Body of pancreas (tissue), 4 donors: ENCODE measurements around the gene GSS. TPM values are rescaled to one million over a fixed set of nuclear protein-coding genes. Genes with fewer than 3 reads are reported as not detected.

Experiments used
- ATAC-seq: fragments of 150-250 bp; one replicate; pipeline ENCODE4 v1.9.1; 2016
- DNase-seq, 4 donors: peaks; one replicate each; pipeline ENCODE4 v3.0.0-alpha.2; 2019
- H3K27ac ChIP-seq, 4 donors: fragments of 200-600 bp; sonication (generic); 1 replicate in 3 of 4; 2 replicates in 1 of 4; pipeline versions ENCODE4 v1.5.1 to v1.6.1; 2016 to 2019; ENCODE audit warnings: mild to moderate bottlenecking in 1 of 4, mixed read lengths in 1 of 4, moderate library complexity in 1 of 4
- H3K27me3 ChIP-seq, 2 donors: fragments of 200-600 bp; sonication (generic); one replicate each; pipeline ENCODE4 v1.6.0; 2016; ENCODE audit warnings: mild to moderate bottlenecking in 1 of 2
- H3K36me3 ChIP-seq, 2 donors: fragments of 200-600 bp; sonication (generic); replicated peaks in 1 of 2; 2 replicates each; pipeline ENCODE4 v1.5.1; 2016; ENCODE audit warnings: low read depth in 2 of 2; ENCODE audit not compliant: insufficient read depth in 1 of 2
- H3K4me1 ChIP-seq: fragments of 200-600 bp; sonication (generic); one replicate; pipeline ENCODE4 v1.6.0; 2016
- H3K4me3 ChIP-seq, 2 donors: fragments of 200-600 bp; sonication (generic); 1 replicate in 1 of 2; 2 replicates in 1 of 2; pipeline ENCODE4 v1.5.1; 2016 to 2019
- H3K9me3 ChIP-seq, 3 donors: fragments of 200-600 bp; sonication (generic); 1 replicate in 2 of 3; 2 replicates in 1 of 3; pipeline ENCODE4 v1.5.1; 2016
- CTCF ChIP-seq, 7 experiments: fragments of 450-650 bp in 4 of 7; fragments of 200-600 bp in 3 of 7; sonication (generic) in 3 of 7; IDR thresholded peaks; one replicate each; pipeline ENCODE4 v1.5.1; 2016 to 2019; ENCODE audit warnings: antibody characterized with exemption in 7 of 7
- POLR2A ChIP-seq, 3 donors: fragments of 450-650 bp; IDR thresholded peaks; one replicate each; pipeline ENCODE4 v1.6.1; 2016; ENCODE audit warnings: antibody characterized with exemption in 3 of 3, mild to moderate bottlenecking in 2 of 3
- WGBS, 2 donors: methylation state at CpG; one replicate each; pipeline ENCODE4 v1.1.5; 2017; 5-methylcytosine and 5-hydroxymethylcytosine counted together
- intact Hi-C: fragments of 100-400 bp; cut with DNase I; formaldehyde crosslinking; loops from one replicate; pipeline ENCODE4 v1.15.1; 2023
- total RNA-seq, 2 donors: library from RNA; depleted of rRNA; stranded (reverse); fragments of >200 nt; gene quantifications; one replicate each; pipeline ENCODE4 v1.1.0, GENCODE V29; 2016

Gene GSS
- total RNA-seq, 2 donors from 2014 or later, result 24.6 to 33.0 TPM

GRCh38 chr20:34986311-34987287 is 31.0 kb upstream of the GSS start:
- Histone ChIP-seq H3K4me1 (no peaks in the 10 kb centered on the region), H3K4me3 (no peak overlapping the region), H3K27me3 (peaks cover 0 to 16% of the 10 kb centered on the region in 2 donors), H3K36me3 (no peaks in the 10 kb centered on the region), H3K9me3 (no peaks in the 10 kb centered on the region), H3K27ac (no peak overlapping the region)
- intact Hi-C loops, result no loop called here
- TF ChIP-seq CTCF (IDR thresholded peaks at IDR 0.05) (no peak), POLR2A (IDR thresholded peaks at IDR 0.05) (no peak)
- ATAC-seq, result no peak
- no peak for DNase-seq
- WGBS, 2 donors, result 63% methylated on average over 14 to 24 of the region's 24 CpGs

- Histone ChIP-seq H3K27me3 (peaks cover 0 to 16% of the 10 kb centered on the region in 2 donors), H3K4me3 (no peak overlapping the region), H3K27ac (no peak overlapping the region), H3K9me3 (no peaks in the 10 kb centered on the region), H3K36me3 (no peaks in the 10 kb centered on the region), H3K4me1 (no peaks in the 10 kb centered on the region)
- no peak for ATAC-seq
- DNase-seq, result no peak
- intact Hi-C loops, result no loop called here
- whole genome bisulfite sequencing, 2 donors, result 58 to 65% methylated on average over 6 to 25 of the region's 25 CpGs
- no peak for TF ChIP-seq CTCF (IDR thresholded peaks at IDR 0.05)
Observed at GRCh38 chr20:34985461-34986310, 30.1 kb upstream of the GSS start.

DNA sequence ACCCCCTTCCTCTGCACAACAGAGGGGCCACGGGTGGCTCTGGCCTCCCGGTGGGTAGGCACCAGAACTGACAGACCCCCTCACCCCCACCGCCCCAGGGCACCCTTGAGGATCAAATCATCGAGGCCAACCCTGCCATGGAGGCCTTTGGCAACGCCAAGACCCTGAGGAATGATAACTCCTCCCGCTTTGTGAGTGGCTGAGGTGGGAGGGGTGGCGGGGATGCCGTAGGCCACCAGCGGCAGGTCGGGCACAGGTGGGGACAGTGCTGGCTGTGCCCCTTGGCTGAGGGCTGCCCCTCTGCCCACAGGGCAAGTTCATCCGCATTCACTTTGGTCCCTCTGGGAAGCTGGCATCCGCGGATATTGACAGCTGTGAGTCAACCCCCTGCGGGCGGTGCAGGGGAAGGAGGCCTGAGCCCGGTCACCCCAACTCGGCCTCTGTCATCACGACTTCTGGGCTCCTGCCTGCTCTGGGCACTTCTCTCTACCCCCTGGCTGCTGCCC is 29.2 kb upstream of the GSS start:
- intact Hi-C loops, result no loop called here
- ATAC-seq (no peak), DNase-seq (no peak)

More for the DNA sequence above, 29.2 kb upstream of the GSS start:
- Histone ChIP-seq H3K36me3 (no peaks in the 10 kb centered on the region), H3K4me1 (no peaks in the 10 kb centered on the region), H3K27ac (no peak overlapping the region), H3K4me3 (no peak overlapping the region), H3K27me3 (peaks cover 0 to 16% of the 10 kb centered on the region in 2 donors), H3K9me3 (no peaks in the 10 kb centered on the region)
- WGBS, 2 donors, result 33 to 62% methylated on average over 1 to 18 of the region's 18 CpGs
- no peak for TF ChIP-seq POLR2A (IDR thresholded peaks at IDR 0.05)
- no peak for TF ChIP-seq CTCF (IDR thresholded peaks at IDR 0.05)
